ENCODE data around the gene PLA1A. TPM values are rescaled to one million over a fixed set of nuclear protein-coding genes. Genes with fewer than 3 reads are reported as not detected.

PLA1A gene
- total RNA-seq, 1 donor from 2014 or later: 2.8 TPM

- H3K27ac ChIP-seq (replicated peaks): peak overlapping the region; percentile 94
- H3K4me1 ChIP-seq: peaks cover 80% of the 10 kb centered on the region
- no peaks in the 10 kb centered on the region for H3K27me3 ChIP-seq (ENCODE audit: low read depth)
- intact Hi-C loops (cut with micrococcal nuclease): no loop called here
- H3K4me3 ChIP-seq: peak overlapping the region; percentile 45
- no peaks in the 10 kb centered on the region for H3K9me3 ChIP-seq (replicated peaks)
- DNase-seq: no peak
- peaks cover 16% of the 10 kb centered on the region for H3K36me3 ChIP-seq
- peak; percentile 22 for TF ChIP-seq CTCF (IDR thresholded peaks at IDR 0.05; ENCODE audit: borderline replicate concordance)
Observed at GRCh38 chr3:119662604-119663373, 65.1 kb downstream of the PLA1A start.

GRCh38 chr3:119663885-119664284 is 66.2 kb downstream of the PLA1A start:
- H3K9me3 ChIP-seq (replicated peaks): no peaks in the 10 kb centered on the region
- no peaks in the 10 kb centered on the region for H3K27me3 ChIP-seq (ENCODE audit: low read depth)
- peaks cover 88% of the 10 kb centered on the region for H3K4me1 ChIP-seq
- DNase-seq: no peak
- intact Hi-C loops (cut with micrococcal nuclease): no loop called here
- peaks cover 16% of the 10 kb centered on the region for H3K36me3 ChIP-seq
- no peak overlapping the region for H3K4me3 ChIP-seq
- TF ChIP-seq CTCF (IDR thresholded peaks at IDR 0.05; ENCODE audit: borderline replicate concordance): no peak
- peak overlapping the region; percentile 94 for H3K27ac ChIP-seq (replicated peaks)

- intact Hi-C loops (cut with micrococcal nuclease): no loop called here
- Histone ChIP-seq H3K4me1 (peaks cover 89% of the 10 kb centered on the region), H3K4me3 (no peak overlapping the region), H3K27ac (replicated peaks) (peak overlapping the region; percentile 94), H3K9me3 (replicated peaks) (no peaks in the 10 kb centered on the region), H3K36me3 (peaks cover 21% of the 10 kb centered on the region), H3K27me3 (ENCODE audit: low read depth) (no peaks in the 10 kb centered on the region)
- no peak for DNase-seq
- no peak for TF ChIP-seq CTCF (IDR thresholded peaks at IDR 0.05; ENCODE audit: borderline replicate concordance)
Observed at GRCh38 chr3:119664370-119664769, 66.7 kb downstream of the PLA1A start.

GRCh38 chr3:119664850-119665379 is 67.2 kb downstream of the PLA1A start:
- intact Hi-C loops (cut with micrococcal nuclease): no loop called here

GRCh38 chr3:119665954-119666559 is 68.4 kb downstream of the PLA1A start:
- H3K4me3 ChIP-seq: peak overlapping the region; percentile 47
- H3K4me1 ChIP-seq: peaks cover 90% of the 10 kb centered on the region

More at GRCh38 chr3:119664850-119665379, 67.2 kb downstream of the PLA1A start:
- H3K4me3 ChIP-seq: no peak overlapping the region
- DNase-seq: no peak
- TF ChIP-seq CTCF (IDR thresholded peaks at IDR 0.05; ENCODE audit: borderline replicate concordance): no peak
- peak overlapping the region; percentile 94 for H3K27ac ChIP-seq (replicated peaks)
- H3K36me3 ChIP-seq: peaks cover 21% of the 10 kb centered on the region
- H3K9me3 ChIP-seq (replicated peaks): no peaks in the 10 kb centered on the region
- no peaks in the 10 kb centered on the region for H3K27me3 ChIP-seq (ENCODE audit: low read depth)
- H3K4me1 ChIP-seq: peaks cover 89% of the 10 kb centered on the region

More at GRCh38 chr3:119665954-119666559, 68.4 kb downstream of the PLA1A start:
- DNase-seq: no peak
- Histone ChIP-seq H3K36me3 (peaks cover 31% of the 10 kb centered on the region), H3K27ac (replicated peaks) (peak overlapping the region; percentile 94), H3K9me3 (replicated peaks) (no peaks in the 10 kb centered on the region), H3K27me3 (ENCODE audit: low read depth) (no peaks in the 10 kb centered on the region)
- no peak for TF ChIP-seq CTCF (IDR thresholded peaks at IDR 0.05; ENCODE audit: borderline replicate concordance)
- intact Hi-C loops (cut with micrococcal nuclease): no loop called here

Measured in left ventricle myocardium inferior (tissue), 1 donor.